Tibial artery (tissue), 4 donors: ENCODE measurements around the gene NTF3.

ENCODE experiments used
- DNase-seq, 2 donors: peaks; one replicate each; pipeline ENCODE4 v3.0.0-alpha.2; 2019
- H3K27ac ChIP-seq, 2 donors: fragments of 200-600 bp; sonication (generic) in 1 of 2; 1 replicate in 1 of 2; 2 replicates in 1 of 2; pipeline ENCODE4 v1.5.1; 2018 to 2019; ENCODE audit warnings: mild to moderate bottlenecking in 1 of 2
- H3K27me3 ChIP-seq, 2 donors: fragments of 200-600 bp; sonication (generic) in 1 of 2; one replicate each; pipeline versions ENCODE4 v1.5.1 to v1.6.0; 2016 to 2019
- H3K36me3 ChIP-seq, 3 donors: fragments of 200-600 bp; sonication (generic) in 2 of 3; one replicate each; pipeline ENCODE4 v1.5.1; 2016 to 2019; ENCODE audit warnings: mild to moderate bottlenecking in 2 of 3
- H3K4me1 ChIP-seq, 4 donors: fragments of 200-600 bp; sonication (generic) in 2 of 4; 1 replicate in 3 of 4; 2 replicates in 1 of 4; pipeline ENCODE4 v1.5.1; 2016 to 2019
- H3K4me3 ChIP-seq, 2 donors: fragments of 200-600 bp; sonication (generic) in 1 of 2; 1 replicate in 1 of 2; 2 replicates in 1 of 2; pipeline ENCODE4 v1.5.1; 2018 to 2019; ENCODE audit warnings: mild to moderate bottlenecking in 2 of 2
- H3K9me3 ChIP-seq, 3 donors: fragments of 200-600 bp; sonication (generic) in 1 of 3; one replicate each; pipeline ENCODE4 v1.5.1; 2016 to 2019
- intact Hi-C: fragments of 100-400 bp; cut with DNase I; formaldehyde crosslinking; loops from one replicate; pipeline ENCODE4 v1.15.0; 2023; ENCODE audit warnings: low total_unique reads
- TF ChIP-seq, protein P1 (sequence below), 2 experiments: fragments of 200-600 bp in 1 of 2; fragments of 450-650 bp in 1 of 2; IDR thresholded peaks; one replicate each; pipeline ENCODE4 v1.5.1; 2017 to 2019; ENCODE audit warnings: antibody characterized with exemption in 2 of 2, mild to moderate bottlenecking in 1 of 2, moderate library complexity in 1 of 2

The NTF3 gene

DNA sequence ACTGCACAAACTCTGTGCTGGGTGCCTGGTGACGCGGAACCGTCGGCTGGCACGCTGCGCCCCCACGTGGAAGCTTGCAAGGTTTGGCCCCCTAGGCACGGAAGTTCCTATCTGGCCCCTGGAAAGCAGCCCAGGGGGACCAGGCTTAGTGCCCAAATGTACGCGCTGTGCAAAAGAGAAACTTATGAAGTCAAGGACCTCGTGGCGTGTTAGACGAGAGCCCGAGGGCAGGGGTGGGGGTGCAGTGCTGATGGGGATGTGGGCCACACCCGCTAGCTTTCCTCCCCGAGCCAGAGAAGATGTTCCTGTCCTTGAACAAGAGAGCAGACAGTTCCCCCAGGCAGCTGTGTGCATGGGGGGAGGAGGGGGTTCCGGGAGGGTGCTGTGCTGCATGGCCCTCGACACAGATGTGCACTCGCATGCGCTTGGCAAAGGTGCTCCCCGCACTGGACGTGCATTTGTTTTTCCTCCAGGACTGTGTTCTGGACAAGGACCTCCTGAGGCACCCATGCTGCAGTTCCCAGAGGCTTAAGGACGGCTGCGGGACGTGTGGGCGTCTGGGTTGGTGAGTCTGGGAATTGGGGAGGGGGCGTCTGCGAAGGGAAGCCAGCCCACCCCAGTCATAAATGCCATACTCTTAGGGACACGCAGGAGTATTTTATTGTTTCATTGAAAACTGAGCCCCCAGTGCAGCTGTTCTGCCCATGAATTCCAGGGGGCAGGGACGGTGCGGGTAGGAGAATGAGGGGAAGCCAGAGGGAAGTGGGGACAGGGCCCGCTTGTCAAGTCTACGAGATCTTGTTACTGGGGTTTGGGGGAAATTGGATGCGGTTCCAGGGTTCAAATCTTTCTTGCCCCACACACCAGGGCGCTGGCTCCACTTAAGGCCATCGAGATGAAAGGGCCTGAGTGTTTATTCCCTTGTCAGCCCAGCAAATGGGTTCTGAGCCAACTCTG lies 80.0 kb downstream of the NTF3 start:
- intact Hi-C loops, result loop anchor here (2.0 to 10.0 kb wide), 2 partner anchors 83 to 307 kb away; no protein-coding TSS in a partner anchor
- Histone ChIP-seq H3K4me1 (peaks cover 0 to 11% (median 3%) of the 10 kb centered on the region in 4 donors), H3K27ac (no peak overlapping the region), H3K36me3 (no peaks in the 10 kb centered on the region), H3K4me3 (no peak overlapping the region), H3K27me3 (no peaks in the 10 kb centered on the region), H3K9me3 (no peaks in the 10 kb centered on the region)
- TF ChIP-seq, protein P1, sequence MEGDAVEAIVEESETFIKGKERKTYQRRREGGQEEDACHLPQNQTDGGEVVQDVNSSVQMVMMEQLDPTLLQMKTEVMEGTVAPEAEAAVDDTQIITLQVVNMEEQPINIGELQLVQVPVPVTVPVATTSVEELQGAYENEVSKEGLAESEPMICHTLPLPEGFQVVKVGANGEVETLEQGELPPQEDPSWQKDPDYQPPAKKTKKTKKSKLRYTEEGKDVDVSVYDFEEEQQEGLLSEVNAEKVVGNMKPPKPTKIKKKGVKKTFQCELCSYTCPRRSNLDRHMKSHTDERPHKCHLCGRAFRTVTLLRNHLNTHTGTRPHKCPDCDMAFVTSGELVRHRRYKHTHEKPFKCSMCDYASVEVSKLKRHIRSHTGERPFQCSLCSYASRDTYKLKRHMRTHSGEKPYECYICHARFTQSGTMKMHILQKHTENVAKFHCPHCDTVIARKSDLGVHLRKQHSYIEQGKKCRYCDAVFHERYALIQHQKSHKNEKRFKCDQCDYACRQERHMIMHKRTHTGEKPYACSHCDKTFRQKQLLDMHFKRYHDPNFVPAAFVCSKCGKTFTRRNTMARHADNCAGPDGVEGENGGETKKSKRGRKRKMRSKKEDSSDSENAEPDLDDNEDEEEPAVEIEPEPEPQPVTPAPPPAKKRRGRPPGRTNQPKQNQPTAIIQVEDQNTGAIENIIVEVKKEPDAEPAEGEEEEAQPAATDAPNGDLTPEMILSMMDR (IDR thresholded peaks at IDR 0.05), result peak; percentile 61 to 68
- no peak for DNase-seq

DNA sequence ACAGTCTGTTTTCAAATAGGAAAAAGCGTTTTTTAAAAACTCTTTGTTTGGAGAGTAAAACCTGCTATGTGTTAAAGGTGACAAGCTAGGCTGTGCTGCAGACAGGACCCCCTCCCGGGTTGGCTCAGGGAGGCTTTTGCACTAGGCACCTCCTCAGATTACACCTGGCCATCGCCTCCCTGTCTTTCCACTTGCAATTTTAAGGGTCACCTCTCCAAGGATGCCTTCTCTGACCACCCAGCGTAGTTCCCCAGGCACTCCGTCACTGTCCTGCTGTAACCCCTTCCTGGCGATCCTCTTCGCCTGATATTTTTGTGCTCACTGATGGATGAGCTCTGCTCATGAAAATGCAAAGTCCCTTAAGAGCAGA lies 80.7 kb downstream of the NTF3 start:
- H3K27me3 ChIP-seq, result no peaks in the 10 kb centered on the region
- H3K4me1 ChIP-seq, result peaks cover 0 to 11% (median 3%) of the 10 kb centered on the region in 4 donors
- intact Hi-C loops, result loop anchor here (10.0 kb wide), 1 partner anchor 308 kb away; no protein-coding TSS in a partner anchor
- H3K36me3 ChIP-seq, result no peaks in the 10 kb centered on the region
- no peak for DNase-seq
- H3K27ac ChIP-seq, result no peak overlapping the region
- TF ChIP-seq, protein P1 (IDR thresholded peaks at IDR 0.05), result no peak
- no peak overlapping the region for H3K4me3 ChIP-seq
- H3K9me3 ChIP-seq, result no peaks in the 10 kb centered on the region

- no peaks in the 10 kb centered on the region for H3K27me3 ChIP-seq
- H3K36me3 ChIP-seq, result no peaks in the 10 kb centered on the region
- intact Hi-C loops, result loop anchor here (10.0 kb wide), 1 partner anchor 309 kb away; no protein-coding TSS in a partner anchor
- no peaks in the 10 kb centered on the region for H3K9me3 ChIP-seq
- no peak overlapping the region for H3K27ac ChIP-seq
- H3K4me1 ChIP-seq, result peaks cover 0 to 11% (median 3%) of the 10 kb centered on the region in 4 donors
- no peak for DNase-seq
- TF ChIP-seq, protein P1 (IDR thresholded peaks at IDR 0.05), result no peak
- H3K4me3 ChIP-seq, result no peak overlapping the region
Measured at GRCh38 chr12:5513406-5513805, 81.5 kb downstream of the NTF3 start.

DNA sequence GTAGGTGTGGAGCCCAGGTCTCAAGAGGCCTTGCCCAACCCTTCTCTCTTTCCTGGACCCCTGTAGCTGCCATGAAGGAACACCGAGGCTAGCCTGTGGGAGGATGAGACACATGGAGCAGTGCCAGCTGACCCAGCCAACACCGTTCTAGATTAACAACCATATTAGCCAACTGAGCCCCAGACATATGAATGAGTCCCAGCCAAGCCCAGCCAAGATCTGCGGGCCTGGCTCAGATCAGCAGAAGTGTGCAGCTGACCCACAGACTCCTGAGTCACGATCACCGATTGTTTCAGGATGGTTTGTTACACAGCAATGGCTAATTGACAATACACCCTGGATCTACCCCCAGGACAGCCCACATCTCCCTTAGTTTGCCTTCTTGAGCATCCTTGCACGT lies 82.1 kb downstream of the NTF3 start:
- no peaks in the 10 kb centered on the region for H3K9me3 ChIP-seq
- no peaks in the 10 kb centered on the region for H3K27me3 ChIP-seq
- no peaks in the 10 kb centered on the region for H3K36me3 ChIP-seq
- intact Hi-C loops, result loop anchor here (10.0 kb wide), 1 partner anchor 309 kb away; no protein-coding TSS in a partner anchor
- H3K27ac ChIP-seq, result no peak overlapping the region
- peaks cover 0 to 11% (median 3%) of the 10 kb centered on the region in 4 donors for H3K4me1 ChIP-seq
- TF ChIP-seq, protein P1 (IDR thresholded peaks at IDR 0.05), result no peak
- DNase-seq, result no peak
- H3K4me3 ChIP-seq, result no peak overlapping the region

DNA sequence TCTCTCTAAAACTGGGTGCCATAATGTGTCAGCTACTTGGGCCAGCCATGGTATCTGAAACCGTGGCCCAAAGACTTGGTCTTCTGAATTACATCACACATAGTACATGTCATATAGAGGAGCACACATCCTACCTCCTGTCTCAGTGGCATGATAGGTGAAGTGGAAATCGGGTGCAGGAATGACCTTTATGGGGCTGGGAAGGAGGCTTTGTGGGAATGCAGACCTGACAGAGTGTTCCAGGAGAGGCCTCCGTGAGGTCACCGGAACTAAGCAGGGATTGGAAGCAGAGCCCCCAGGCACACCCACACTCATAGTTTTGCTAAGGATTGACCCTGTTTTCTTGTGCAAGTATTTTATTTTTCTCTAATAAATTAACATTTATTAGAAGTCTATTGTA lies 82.6 kb downstream of the NTF3 start:
- DNase-seq, result no peak
- H3K9me3 ChIP-seq, result no peaks in the 10 kb centered on the region
- no peak overlapping the region for H3K4me3 ChIP-seq
- H3K36me3 ChIP-seq, result no peaks in the 10 kb centered on the region
- intact Hi-C loops, result loop anchor here (10.0 kb wide), 1 partner anchor 310 kb away; no protein-coding TSS in a partner anchor
- H3K4me1 ChIP-seq, result peaks cover 0 to 11% (median 3%) of the 10 kb centered on the region in 4 donors
- no peak overlapping the region for H3K27ac ChIP-seq
- TF ChIP-seq, protein P1 (IDR thresholded peaks at IDR 0.05), result no peak
- H3K27me3 ChIP-seq, result no peaks in the 10 kb centered on the region
